HAP-1 (cell line): ENCODE results near the gene RTN4R.
A peak's percentile ranks its signal among the peaks of the same experiment; 100 is the strongest.

ENCODE experiments used
- DNase-seq, 2 experiments: peaks; one replicate each; pipeline ENCODE4 v3.0.0-alpha.2; 2016 to 2020; ENCODE audit warnings: low spot score in 2 of 2
- H3K27me3 ChIP-seq: fragments of 250-450 bp; sonication (Bioruptor Pico); 2 replicates; pipeline ENCODE4 v1.5.1; 2020; ENCODE audit warnings: low read depth, mild to moderate bottlenecking, moderate library complexity
- H3K36me3 ChIP-seq: fragments of 250-450 bp; sonication (Bioruptor Pico); replicated peaks from 2 replicates; pipeline ENCODE4 v1.5.1; 2020; ENCODE audit warnings: mild to moderate bottlenecking
- H3K4me1 ChIP-seq: fragments of 250-450 bp; sonication (Bioruptor Pico); 2 replicates; pipeline ENCODE4 v1.5.1; 2020; ENCODE audit warnings: mild to moderate bottlenecking
- H3K4me3 ChIP-seq: fragments of 250-450 bp; sonication (Bioruptor Pico); 2 replicates; pipeline ENCODE4 v1.5.1; 2020; ENCODE audit warnings: mild to moderate bottlenecking, moderate library complexity
- H3K9me3 ChIP-seq: fragments of 250-450 bp; sonication (Bioruptor Pico); 2 replicates; pipeline ENCODE4 v1.5.1; 2020; ENCODE audit warnings: mild to moderate bottlenecking, moderate library complexity
- in situ Hi-C: fragments of 300-500 bp; cut with MboI; formaldehyde crosslinking; loops from 3 replicates; pipeline ENCODE4 v1.14.3; 2020; ENCODE audit warnings: low sequenced_read_pairs, inconsistent platforms, mixed read lengths

RTN4R gene

DNA sequence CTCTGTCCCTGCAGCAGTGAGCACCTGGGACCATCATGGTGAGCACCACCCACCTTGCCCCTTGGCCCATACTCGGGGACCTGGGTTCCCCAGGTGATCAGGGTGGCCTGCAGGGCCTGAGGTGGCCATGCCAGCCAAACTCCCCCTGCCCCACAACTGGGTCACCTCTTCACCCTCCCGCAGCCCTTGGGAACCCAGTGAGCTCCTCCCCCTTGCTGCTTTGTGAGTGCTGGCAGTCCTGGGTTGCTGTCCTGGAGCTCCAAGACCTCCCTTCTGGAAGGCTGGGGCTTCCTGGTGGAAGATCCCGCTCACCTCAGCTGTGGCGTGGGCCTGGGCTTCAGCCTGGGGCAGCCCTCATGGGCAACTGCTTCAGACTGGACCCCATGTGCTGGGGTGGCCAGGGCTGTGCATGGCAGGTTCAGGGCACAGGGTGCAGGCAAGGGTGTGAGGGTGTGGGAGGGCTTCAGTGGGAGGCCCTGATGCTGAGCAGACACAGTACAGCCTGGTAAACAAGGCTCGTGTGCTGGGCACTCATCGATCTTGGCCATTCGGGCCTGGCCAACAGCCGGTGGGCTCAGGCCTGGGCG lies 57.6 kb downstream of the RTN4R start:
- peaks cover 10% of the 10 kb centered on the region for H3K4me1 ChIP-seq
- no peak for DNase-seq
- no peaks in the 10 kb centered on the region for H3K36me3 ChIP-seq
- in situ Hi-C loops, result no loop called here
- H3K4me3 ChIP-seq, result no peak overlapping the region
- H3K27me3 ChIP-seq, result no peaks in the 10 kb centered on the region
- H3K9me3 ChIP-seq, result no peaks in the 10 kb centered on the region

DNA sequence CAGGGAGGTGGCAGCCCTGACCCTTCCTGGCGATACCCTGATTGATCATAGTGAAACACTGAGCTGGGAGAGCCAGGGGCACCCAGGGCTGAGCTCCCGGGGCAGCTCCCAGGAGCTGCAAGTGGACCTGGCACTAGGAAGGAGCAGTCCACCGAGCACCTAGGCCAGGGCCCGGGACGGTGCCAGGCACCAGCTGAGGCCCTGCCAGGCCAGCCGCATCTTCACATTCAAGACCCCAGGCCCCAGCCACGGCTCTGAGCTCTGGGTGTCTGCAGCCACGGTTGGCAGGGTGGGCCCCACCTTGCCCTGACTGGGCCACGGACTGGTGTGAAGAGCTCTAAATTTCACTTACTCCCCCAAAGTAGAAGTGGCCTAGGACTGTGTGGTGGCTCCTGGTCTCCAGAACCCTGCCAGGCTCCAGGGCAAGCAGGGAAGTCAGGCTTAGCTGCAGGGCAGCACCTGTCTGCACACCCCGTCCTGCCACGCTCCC lies 58.3 kb downstream of the RTN4R start:
- DNase-seq, result no peak
- H3K4me1 ChIP-seq, result peaks cover 10% of the 10 kb centered on the region
- no peak overlapping the region for H3K4me3 ChIP-seq
- in situ Hi-C loops, result no loop called here
- no peaks in the 10 kb centered on the region for H3K9me3 ChIP-seq
- H3K27me3 ChIP-seq, result no peaks in the 10 kb centered on the region
- H3K36me3 ChIP-seq, result no peaks in the 10 kb centered on the region

DNA sequence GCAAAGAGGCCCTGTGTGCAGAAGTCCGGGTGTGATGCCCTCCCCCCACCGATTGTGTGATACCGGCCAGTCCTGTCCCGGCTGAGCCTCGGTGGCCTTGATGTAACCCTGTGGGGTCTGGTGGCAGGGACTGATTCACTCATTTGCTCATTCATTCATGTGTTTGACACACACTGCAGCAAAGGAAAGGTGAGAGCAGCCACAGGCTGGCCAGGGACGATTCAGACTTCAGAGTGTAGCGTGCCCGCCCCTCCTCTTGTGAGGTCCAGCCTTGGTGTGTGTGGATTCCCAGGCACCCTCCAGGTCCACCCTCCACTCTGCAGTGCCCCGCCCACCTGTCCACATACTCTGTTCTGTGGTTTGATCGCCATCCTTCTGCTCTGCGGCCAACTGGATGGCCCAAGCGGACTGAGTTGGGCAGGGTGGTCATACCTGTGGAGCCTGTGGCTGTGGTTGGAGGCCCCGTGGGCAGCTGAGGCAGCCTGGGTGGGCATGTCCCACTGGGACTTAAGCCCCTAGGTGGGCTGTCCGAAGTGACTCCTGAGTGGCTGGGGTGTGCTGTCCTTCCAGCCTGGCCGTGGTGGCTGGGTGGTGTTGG lies 59.3 kb downstream of the RTN4R start:
- no peaks in the 10 kb centered on the region for H3K27me3 ChIP-seq
- H3K9me3 ChIP-seq, result no peaks in the 10 kb centered on the region
- H3K4me1 ChIP-seq, result peaks cover 13% of the 10 kb centered on the region
- no peaks in the 10 kb centered on the region for H3K36me3 ChIP-seq
- DNase-seq, result no peak
- no peak overlapping the region for H3K4me3 ChIP-seq
- in situ Hi-C loops, result no loop called here

DNA sequence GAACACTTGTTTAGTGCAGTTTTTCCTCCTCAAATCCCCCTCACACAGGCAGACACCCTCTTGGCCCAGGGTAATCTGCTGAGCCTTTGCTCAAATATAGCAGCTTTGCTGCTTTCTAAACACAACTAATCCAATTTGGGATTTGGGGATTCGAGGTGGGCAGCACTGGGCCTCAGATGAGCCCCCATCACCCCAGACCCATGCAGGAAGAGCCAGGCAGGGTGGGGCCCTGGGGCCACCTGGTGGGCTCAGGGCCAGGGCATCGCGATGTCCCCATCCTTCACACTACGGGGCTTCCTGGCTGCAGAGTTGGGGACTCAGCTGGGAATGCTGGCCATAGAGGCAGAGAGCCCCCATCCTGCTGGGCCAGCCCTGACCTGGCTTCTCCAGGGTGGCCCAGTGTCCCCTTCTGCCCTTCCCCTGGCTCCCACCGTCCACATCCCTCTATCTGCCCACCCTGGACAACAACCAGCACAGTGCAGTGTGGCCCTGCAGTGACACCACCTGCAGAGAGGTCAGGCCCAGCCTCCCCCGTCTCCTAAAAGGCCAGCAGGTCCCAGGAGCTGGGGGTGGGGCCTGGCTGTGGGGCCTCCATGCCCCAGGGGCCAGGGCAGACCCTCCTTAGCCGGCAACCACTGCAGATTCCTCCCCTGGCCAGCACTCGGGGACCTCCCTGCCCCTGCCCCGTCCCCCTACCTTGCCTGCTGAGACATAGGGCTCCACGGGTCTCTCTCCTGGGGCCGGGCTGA lies 60.7 kb downstream of the RTN4R start:
- no peaks in the 10 kb centered on the region for H3K9me3 ChIP-seq
- H3K36me3 ChIP-seq, result no peaks in the 10 kb centered on the region
- H3K4me1 ChIP-seq, result peaks cover 18% of the 10 kb centered on the region
- H3K4me3 ChIP-seq, result peak overlapping the region; percentile 44
- H3K27me3 ChIP-seq, result no peaks in the 10 kb centered on the region
- DNase-seq, result no peak
- in situ Hi-C loops, result no loop called here

DNA sequence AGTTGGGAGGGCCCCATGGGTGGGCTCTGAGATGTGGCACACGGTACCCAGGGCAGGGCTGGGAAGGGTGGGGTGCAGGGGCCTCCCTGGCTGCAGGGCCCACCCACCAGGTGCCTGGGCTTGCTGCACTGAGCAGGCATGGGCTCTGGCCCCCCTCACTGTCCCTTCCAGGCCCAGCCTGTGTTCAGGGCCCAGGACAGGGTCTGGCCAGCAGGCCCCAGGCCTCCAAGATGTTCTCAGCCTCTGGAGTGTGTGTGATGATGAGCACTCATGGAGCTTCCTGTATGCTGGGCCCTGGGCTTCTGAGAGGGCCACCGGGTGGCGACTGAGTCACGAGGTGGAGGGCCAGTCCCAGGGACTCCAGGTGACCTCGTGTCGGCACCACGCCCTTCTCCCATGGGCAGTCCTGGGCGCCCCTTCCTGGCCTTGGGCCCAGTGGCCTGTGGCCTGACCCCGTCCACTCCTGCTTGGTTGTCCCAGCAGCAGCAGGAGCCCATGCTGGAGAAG lies 61.4 kb downstream of the RTN4R start:
- no peaks in the 10 kb centered on the region for H3K27me3 ChIP-seq
- H3K36me3 ChIP-seq, result no peaks in the 10 kb centered on the region
- H3K4me1 ChIP-seq, result peaks cover 18% of the 10 kb centered on the region
- no peaks in the 10 kb centered on the region for H3K9me3 ChIP-seq
- H3K4me3 ChIP-seq, result peak overlapping the region; percentile 44
- no peak for DNase-seq
- in situ Hi-C loops, result no loop called here

DNA sequence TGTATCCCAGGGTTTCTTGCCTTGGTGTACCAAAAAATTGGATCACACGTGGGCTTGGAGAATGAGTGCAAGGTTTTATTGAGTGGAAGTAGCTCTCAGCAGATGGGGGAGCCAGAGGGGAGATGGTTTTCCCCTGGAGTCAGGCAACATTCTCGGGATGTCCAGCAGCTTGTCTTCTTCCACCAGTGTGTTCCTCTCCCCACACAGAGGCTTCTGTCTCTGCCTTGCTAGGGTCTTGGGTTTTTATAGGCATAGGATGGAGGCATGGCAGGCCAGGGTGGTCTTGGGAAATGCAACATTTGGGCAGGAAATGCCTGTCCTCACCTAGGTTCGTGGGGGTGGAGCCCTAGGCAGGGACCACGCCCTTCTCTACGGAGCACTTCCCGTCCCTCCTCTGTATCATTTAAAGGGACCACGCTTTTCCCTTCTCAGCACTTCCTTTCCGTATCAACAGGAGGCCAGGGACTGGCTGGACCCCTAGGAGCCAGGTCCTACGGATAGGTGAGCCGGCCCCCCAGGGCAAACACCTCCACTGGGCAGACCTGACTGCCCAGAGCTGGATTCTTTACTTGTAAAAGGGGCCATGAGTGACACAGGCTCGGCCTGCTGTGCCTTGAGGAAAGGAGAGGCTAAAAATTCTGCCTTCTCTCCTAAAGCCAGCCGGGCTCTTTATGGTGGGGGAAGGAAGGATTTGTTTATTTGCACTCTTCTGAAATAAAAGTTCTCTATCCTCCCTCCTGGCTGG lies 62.0 kb downstream of the RTN4R start:
- peaks cover 18% of the 10 kb centered on the region for H3K4me1 ChIP-seq
- peak overlapping the region; percentile 44 for H3K4me3 ChIP-seq
- in situ Hi-C loops, result no loop called here
- DNase-seq, result peak; percentile 79 to 84
- no peaks in the 10 kb centered on the region for H3K9me3 ChIP-seq
- H3K27me3 ChIP-seq, result no peaks in the 10 kb centered on the region
- no peaks in the 10 kb centered on the region for H3K36me3 ChIP-seq

DNA sequence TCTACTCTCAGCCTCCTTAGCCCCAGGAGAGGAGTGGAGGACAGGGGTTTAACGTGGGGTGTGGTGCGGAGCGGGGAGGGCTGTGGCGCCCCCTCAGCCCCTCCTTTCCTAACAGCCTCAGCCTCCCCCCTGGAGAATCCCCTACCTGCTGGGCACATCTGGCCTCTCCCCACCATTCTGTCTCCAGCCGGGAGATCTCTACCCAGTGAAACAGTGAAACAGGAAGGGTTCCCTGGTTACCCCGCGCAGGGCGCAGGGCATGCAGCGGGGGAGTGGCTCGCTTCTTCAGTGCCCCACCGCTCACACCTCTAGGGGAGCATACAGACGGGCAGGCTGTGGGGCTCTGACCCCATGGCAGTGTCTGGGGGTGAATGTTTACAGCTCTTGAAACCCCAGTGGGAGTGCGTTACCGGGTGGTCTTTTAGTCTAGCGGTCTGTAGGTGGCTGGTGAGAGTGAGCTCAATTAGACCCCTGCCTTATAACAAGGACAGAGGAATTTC lies 62.6 kb downstream of the RTN4R start:
- DNase-seq, result no peak
- peaks cover 4% of the 10 kb centered on the region for H3K27me3 ChIP-seq
- H3K4me1 ChIP-seq, result peaks cover 18% of the 10 kb centered on the region
- H3K4me3 ChIP-seq, result no peak overlapping the region
- H3K36me3 ChIP-seq, result no peaks in the 10 kb centered on the region
- in situ Hi-C loops, result no loop called here
- H3K9me3 ChIP-seq, result no peaks in the 10 kb centered on the region

DNA sequence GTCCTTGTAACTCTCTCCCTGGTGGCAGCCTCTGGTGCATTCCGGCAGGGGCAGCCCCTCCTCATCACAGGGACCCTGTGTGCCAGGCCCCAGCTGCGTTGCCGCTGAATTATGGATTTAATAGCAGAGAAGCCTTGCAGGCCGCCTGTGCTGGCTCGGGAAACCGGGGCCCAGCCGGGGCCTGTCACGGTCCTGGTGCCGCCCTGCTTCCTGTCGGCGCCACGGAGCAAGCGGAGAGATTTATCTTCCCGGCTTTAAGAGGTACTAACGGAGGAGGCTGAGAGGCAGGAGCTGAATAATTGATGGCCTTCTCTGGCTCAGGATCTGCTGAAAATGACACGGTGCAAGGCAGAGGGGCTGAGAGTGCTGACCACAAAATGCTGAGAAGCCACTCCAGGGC lies 63.3 kb downstream of the RTN4R start:
- H3K27me3 ChIP-seq, result peaks cover 11% of the 10 kb centered on the region
- in situ Hi-C loops, result no loop called here
- peaks cover 18% of the 10 kb centered on the region for H3K4me1 ChIP-seq
- H3K36me3 ChIP-seq, result no peaks in the 10 kb centered on the region
- DNase-seq, result no peak
- H3K4me3 ChIP-seq, result no peak overlapping the region
- H3K9me3 ChIP-seq, result no peaks in the 10 kb centered on the region

DNA sequence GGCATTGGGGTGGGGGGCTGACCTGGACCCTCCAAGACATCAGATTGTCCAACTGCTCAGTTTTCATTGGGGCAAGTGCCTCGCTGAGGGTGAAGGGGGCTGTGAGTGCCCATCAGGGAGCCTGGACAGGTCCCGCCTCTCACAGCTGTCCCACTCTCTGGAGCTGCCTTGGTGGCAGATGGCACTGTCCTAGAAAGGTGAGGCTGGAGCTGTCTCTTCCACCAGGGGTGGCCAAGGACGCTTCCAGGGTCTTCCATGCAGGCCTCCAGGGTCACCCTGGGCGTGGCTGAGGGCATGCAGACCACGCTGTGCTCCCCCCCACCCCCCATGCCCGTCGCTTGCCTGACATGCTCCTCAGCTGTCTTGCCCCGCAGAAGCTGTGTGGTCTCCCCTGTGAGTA lies 63.8 kb downstream of the RTN4R start:
- no peak for DNase-seq
- no peaks in the 10 kb centered on the region for H3K36me3 ChIP-seq
- no peak overlapping the region for H3K4me3 ChIP-seq
- no peaks in the 10 kb centered on the region for H3K9me3 ChIP-seq
- peaks cover 11% of the 10 kb centered on the region for H3K27me3 ChIP-seq
- H3K4me1 ChIP-seq, result peaks cover 18% of the 10 kb centered on the region
- in situ Hi-C loops, result no loop called here

DNA sequence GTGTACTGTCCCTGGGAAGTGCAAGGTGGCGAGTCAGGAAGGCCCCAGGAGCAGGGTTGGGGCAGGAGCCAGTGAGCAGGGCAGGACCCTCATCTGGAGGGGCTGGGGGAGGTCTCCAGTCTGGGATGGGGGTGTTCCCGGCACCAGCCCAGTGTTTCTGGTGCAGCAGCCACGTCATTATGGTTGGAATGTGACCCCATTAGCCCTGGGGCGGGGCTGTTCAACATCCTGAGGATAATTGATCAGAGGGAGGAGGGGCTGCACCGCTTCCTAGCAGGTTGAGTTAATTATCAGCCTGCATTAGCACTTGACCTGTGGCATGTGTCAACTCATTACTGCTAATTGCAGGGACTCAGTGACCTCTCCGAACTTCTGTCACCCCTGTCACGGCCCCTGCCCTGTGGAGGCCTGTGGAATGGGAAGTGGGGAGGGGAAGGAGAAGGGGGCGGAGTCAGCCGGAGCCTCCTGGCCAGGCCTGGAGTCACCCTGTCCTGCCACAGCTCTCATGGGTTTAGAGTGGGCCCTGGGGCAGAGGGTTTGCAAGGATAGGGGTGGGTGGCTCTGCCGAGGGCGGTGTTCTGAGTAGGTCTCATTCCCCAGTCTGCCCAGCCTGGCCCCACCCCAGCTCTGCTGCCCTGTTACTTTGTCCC lies 64.4 kb downstream of the RTN4R start:
- peaks cover 11% of the 10 kb centered on the region for H3K27me3 ChIP-seq
- DNase-seq, result peak in 1 of 2 experiments; percentile 50
- H3K4me1 ChIP-seq, result peaks cover 18% of the 10 kb centered on the region
- in situ Hi-C loops, result no loop called here
- no peaks in the 10 kb centered on the region for H3K9me3 ChIP-seq
- no peak overlapping the region for H3K4me3 ChIP-seq
- H3K36me3 ChIP-seq, result no peaks in the 10 kb centered on the region

DNA sequence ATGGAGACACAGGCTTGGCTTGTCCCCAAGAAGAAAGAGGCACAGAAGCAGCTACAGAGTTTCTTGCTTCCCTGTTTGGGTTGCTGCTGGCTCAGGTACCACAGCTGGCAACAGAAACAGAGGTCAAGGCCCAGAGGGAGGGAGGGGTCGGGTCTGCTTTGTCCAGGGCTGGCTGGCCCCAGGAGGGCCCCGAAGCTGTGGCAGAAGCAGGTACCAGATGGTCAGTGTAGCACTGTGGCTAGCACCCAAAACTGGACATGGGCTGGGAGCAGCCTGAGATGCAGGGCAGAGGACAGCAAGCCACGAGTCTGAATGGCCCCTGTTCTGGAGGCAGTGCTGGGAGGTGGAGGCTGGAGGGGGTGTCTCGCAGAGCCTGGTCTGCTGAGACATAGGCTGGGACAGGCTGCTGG lies 65.0 kb downstream of the RTN4R start:
- in situ Hi-C loops, result no loop called here
- DNase-seq, result no peak
- no peaks in the 10 kb centered on the region for H3K36me3 ChIP-seq
- H3K9me3 ChIP-seq, result no peaks in the 10 kb centered on the region
- peaks cover 18% of the 10 kb centered on the region for H3K4me1 ChIP-seq
- no peak overlapping the region for H3K4me3 ChIP-seq
- peaks cover 16% of the 10 kb centered on the region for H3K27me3 ChIP-seq

DNA sequence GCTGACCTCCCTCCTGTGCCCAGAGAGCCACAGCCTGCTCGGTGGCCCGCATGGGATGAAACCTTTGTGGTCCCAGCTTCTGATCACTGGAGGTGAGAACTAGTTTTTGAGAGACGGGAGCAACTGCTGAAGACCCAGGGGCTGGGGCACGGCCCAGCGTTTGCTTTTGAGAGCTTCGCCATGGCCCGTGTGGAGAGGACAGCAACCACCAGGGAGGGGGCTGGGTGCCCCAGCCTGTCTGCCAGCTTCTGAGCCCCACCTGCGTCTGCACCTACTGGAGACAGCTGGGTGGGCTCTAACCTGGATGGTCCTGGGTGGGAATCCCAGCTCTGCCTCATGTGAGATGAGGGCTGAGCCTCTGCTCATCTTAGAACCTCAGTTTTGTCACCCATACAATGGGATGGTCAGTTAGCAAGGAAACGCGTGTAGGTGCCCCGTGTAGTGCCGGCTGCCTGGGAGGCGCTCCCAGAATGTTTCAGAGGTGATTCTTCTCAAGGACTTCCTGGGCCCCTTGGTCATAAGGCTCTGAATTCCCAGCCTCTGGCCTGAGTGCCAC lies 66.2 kb downstream of the RTN4R start:
- Histone ChIP-seq H3K36me3 (no peaks in the 10 kb centered on the region), H3K9me3 (no peaks in the 10 kb centered on the region), H3K4me1 (peaks cover 14% of the 10 kb centered on the region), H3K4me3 (no peak overlapping the region), H3K27me3 (peaks cover 16% of the 10 kb centered on the region)
- in situ Hi-C loops, result no loop called here
- DNase-seq, result no peak

DNA sequence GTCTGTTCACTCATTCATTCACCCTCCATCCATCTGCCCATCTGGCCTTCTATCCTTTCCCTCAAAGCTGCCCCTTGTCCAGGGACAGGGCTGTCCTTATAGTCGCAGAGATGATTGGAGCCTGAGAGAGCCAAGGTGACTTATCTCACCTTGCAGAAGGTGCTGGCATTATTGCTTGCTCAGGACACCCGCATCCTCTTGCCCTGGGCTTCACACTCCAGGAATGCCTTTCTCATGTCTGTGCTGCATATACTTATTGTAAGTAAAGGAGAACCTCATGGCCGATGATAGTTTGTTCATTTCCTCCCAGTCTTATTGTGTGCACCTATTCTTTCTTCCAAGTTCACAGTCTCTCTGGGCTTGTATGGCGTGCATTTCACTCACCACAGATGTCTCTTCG lies 68.2 kb downstream of the RTN4R start:
- Histone ChIP-seq H3K27me3 (peaks cover 16% of the 10 kb centered on the region), H3K9me3 (no peaks in the 10 kb centered on the region), H3K36me3 (no peaks in the 10 kb centered on the region), H3K4me1 (peaks cover 8% of the 10 kb centered on the region), H3K4me3 (no peak overlapping the region)
- no peak for DNase-seq
- in situ Hi-C loops, result no loop called here
